Activated CD8-positive, alpha-beta memory T cell treated with anti-CD3 and anti-CD28 coated beads, Interleukin-2, amount 10 ng/mL, durations not matched to agents 7 days and 5 days (primary cell): ENCODE results near the gene RAD51B. TPM values are rescaled to one million over a fixed set of nuclear protein-coding genes. Genes with fewer than 3 reads are reported as not detected.

Experiments
- ATAC-seq: fragments of 150-1000 bp; cut with Tn5 transposase; one replicate; pipeline ENCODE4 v1.10.0; 2021; ENCODE audit warnings: moderate library complexity
- CTCF ChIA-PET: fragments of 350-600 bp; sonication (Branson Sonifier 250); formaldehyde crosslinking; loops from one replicate; lab custom pipeline; 2021; ENCODE audit warnings: antibody characterized with exemption; lab: Charles Lee
- DNase-seq: peaks from one replicate; pipeline ENCODE4 v3.0.0-alpha.2; 2020
- H3K27ac Mint-ChIP-seq: one replicate; pipeline ENCODE4 v1.8.0; 2021; ENCODE audit warnings: mild to moderate bottlenecking, mixed read lengths
- H3K27me3 Mint-ChIP-seq: one replicate; pipeline ENCODE4 v1.8.0; 2021; ENCODE audit warnings: mixed read lengths
- H3K36me3 Mint-ChIP-seq: one replicate; pipeline ENCODE4 v1.8.0; 2021; ENCODE audit warnings: mild to moderate bottlenecking, mixed read lengths
- H3K4me1 Mint-ChIP-seq: one replicate; pipeline ENCODE4 v1.8.0; 2021; ENCODE audit warnings: mixed read lengths
- H3K4me3 Mint-ChIP-seq: one replicate; pipeline ENCODE4 v1.8.0; 2021; ENCODE audit warnings: mild to moderate bottlenecking, moderate library complexity, mixed read lengths
- H3K9me3 Mint-ChIP-seq: one replicate; pipeline ENCODE4 v1.8.0; 2022; ENCODE audit warnings: low read depth, mixed read lengths
- total RNA-seq, 2 experiments: library from RNA; stranded (reverse); gene quantifications; one replicate each; pipeline ENCODE4 v1.2.3, GENCODE V29; 2021

Gene RAD51B
- total RNA-seq, 2 experiments from 2014 or later: 35.3 to 55.5 TPM

DNA sequence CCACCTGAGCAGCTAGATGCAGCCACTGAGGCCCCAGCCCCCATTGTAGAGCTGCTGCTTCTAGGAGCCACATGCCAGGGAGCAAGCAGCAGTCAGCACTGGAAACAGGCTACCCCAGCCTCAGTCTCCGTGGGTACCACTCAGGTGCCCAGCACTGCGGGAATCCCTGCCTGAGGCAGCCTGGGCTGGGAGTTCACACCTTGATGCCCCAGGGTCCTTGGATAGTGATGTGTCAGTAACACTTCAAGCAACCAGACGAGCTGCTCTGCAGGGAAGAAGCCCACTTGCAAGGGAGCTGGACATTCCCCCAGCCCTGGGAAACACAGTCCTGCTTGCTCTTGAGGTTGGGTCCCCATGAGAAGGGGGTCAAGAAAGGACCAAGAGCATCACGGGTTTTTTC lies 882.6 kb downstream of the RAD51B start:
- ATAC-seq (no peak), DNase-seq (no peak)
- Mint-ChIP-seq H3K27ac (no peak overlapping the region), H3K4me3 (no peak overlapping the region), H3K36me3 (peaks cover 6% of the 10 kb centered on the region), H3K27me3 (peaks cover 5% of the 10 kb centered on the region), H3K9me3 (peaks cover 3% of the 10 kb centered on the region), H3K4me1 (no peaks in the 10 kb centered on the region)
- CTCF ChIA-PET: no interaction called here

- H3K27ac Mint-ChIP-seq: no peak overlapping the region
- H3K4me1 Mint-ChIP-seq: no peaks in the 10 kb centered on the region
- H3K36me3 Mint-ChIP-seq: peaks cover 6% of the 10 kb centered on the region
- no peak for ATAC-seq
- no peak for DNase-seq
- H3K4me3 Mint-ChIP-seq: no peak overlapping the region
- CTCF ChIA-PET: no interaction called here
- H3K27me3 Mint-ChIP-seq: peaks cover 5% of the 10 kb centered on the region
- H3K9me3 Mint-ChIP-seq: peaks cover 2% of the 10 kb centered on the region
Observed at GRCh38 chr14:68702578-68702977, 883.0 kb downstream of the RAD51B start.

DNA sequence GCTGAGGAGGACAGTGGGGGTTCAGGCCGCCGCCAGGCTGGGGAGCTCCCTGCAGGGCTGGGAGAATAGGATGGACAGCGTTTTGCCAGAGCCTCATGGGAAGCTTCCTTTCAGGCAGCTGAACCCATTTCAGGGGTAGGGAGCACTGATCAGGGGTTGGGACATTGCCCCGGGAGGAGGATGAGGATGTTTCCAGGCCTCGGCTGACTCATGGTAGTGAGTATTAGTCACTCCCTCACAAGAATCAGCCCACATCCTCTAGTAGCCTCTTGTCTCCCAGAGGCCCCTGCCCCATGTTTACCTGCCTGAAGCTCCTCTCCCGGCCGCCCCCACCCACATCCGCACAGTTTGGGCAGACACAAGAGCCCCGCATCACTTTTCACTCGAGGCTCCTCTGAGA lies 883.5 kb downstream of the RAD51B start:
- ATAC-seq (peak; percentile 42), DNase-seq (no peak)
- H3K4me3 Mint-ChIP-seq: no peak overlapping the region
- H3K9me3 Mint-ChIP-seq: no peaks in the 10 kb centered on the region
- CTCF ChIA-PET: no interaction called here
- no peak overlapping the region for H3K27ac Mint-ChIP-seq
- H3K36me3 Mint-ChIP-seq: peaks cover 5% of the 10 kb centered on the region
- peaks cover 2% of the 10 kb centered on the region for H3K27me3 Mint-ChIP-seq
- H3K4me1 Mint-ChIP-seq: no peaks in the 10 kb centered on the region

DNA sequence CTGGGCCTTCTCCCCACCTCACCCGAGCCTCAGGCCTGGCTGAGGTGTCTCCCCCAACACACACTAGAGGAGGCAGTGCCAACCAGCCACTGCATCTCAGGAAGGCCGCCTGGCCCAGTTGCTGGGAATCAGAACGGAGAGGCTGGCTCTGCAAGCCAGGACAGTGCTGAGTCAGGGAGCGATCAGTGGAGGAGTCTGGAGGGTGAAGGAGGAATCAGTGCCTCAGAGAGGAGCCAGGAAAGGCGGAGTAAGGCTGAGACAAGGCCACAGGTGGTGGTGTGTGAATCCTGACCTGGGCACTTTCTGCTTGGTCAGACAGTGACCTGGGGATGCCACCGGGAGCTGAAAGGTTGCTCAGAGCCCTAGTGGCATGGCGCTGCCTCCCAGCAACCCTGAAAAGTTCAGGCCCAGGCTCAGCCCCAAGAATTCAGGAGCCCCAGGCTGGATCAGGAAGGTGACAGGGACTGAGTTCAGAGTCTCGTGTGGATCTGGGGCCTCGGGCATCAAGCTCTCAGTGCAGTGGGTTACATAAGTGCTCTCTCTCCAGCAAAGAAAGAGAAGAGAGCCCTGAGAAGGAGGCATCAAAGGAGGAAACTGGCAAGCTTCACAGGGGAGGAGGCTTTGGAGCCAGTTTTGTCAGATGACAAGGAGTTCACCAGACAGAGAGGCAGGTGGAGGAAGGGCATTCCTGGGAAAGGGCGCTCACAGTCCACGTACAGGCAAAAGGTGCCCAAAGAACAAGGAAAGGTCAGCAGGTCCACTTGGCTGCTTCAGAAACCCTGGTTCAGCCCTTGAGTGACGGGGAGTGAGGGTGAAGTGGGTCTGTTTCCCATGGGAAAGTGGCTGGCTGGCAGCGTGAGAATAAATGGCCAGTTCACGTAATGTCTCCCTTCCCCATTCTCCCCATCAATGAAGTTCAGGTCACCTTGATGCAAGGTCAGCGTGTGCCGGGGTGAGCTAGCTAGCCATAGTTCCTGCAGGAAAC lies 885.4 kb downstream of the RAD51B start:
- Mint-ChIP-seq H3K27me3 (no peaks in the 10 kb centered on the region), H3K9me3 (no peaks in the 10 kb centered on the region), H3K4me1 (no peaks in the 10 kb centered on the region), H3K27ac (no peak overlapping the region), H3K36me3 (peaks cover under 1% of the 10 kb centered on the region), H3K4me3 (no peak overlapping the region)
- CTCF ChIA-PET: no interaction called here
- DNase-seq (no peak), ATAC-seq (no peak)

DNA sequence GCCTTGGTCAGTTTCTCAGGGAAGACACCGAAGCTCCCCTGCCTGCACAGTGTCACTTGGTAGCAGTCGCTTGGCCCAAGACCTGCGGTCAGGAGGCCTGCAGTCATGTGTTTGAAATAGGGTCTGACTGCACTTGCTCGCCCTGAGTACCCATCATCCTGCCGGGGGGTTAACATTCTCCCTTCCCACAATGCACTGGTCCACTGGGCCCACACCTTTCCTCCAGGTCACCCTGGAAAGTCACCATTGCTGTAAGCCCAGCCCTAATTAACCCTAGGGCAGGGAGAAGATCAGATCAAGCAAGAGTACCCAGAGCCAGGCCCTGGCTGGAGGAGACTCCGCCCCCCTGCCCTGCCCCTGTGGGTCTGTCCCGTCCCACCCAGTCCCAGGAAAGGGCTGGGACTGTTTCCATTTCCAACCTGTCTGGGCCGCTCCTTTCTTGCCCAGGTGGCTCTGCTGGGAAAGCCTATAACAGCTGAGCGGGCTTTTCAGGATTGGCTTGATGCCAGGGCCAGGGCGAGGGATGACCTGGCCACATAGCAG lies 886.2 kb downstream of the RAD51B start:
- H3K27ac Mint-ChIP-seq: no peak overlapping the region
- H3K4me1 Mint-ChIP-seq: no peaks in the 10 kb centered on the region
- DNase-seq (no peak), ATAC-seq (no peak)
- CTCF ChIA-PET: no interaction called here
- H3K27me3 Mint-ChIP-seq: no peaks in the 10 kb centered on the region
- H3K9me3 Mint-ChIP-seq: no peaks in the 10 kb centered on the region
- H3K36me3 Mint-ChIP-seq: no peaks in the 10 kb centered on the region
- H3K4me3 Mint-ChIP-seq: no peak overlapping the region

DNA sequence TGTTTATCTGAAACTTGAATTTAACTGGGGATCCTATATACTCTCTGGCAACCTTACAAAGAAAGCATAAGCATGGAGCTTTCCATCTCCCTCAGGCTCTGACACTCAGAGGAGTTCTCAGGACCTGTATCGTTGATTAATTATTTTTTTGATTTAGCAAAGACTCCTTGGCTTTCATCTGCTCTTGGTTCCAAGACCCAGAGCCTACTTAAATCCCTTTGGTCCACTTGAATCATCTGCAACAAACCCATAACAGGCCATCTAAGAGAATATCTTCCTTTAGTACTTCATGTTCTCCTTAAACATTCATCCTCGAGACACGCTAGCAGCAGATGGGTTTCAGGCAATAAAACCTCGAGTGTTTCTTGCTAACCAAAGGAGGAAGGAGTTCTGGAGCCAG lies 887.9 kb downstream of the RAD51B start:
- CTCF ChIA-PET: no interaction called here
- DNase-seq (no peak), ATAC-seq (no peak)
- H3K36me3 Mint-ChIP-seq: no peaks in the 10 kb centered on the region
- H3K4me3 Mint-ChIP-seq: no peak overlapping the region
- H3K27ac Mint-ChIP-seq: no peak overlapping the region
- no peaks in the 10 kb centered on the region for H3K4me1 Mint-ChIP-seq
- no peaks in the 10 kb centered on the region for H3K27me3 Mint-ChIP-seq
- no peaks in the 10 kb centered on the region for H3K9me3 Mint-ChIP-seq

GRCh38 chr14:68708343-68708742 lies 888.8 kb downstream of the RAD51B start:
- no peaks in the 10 kb centered on the region for H3K9me3 Mint-ChIP-seq
- ATAC-seq (no peak), DNase-seq (no peak)
- no peak overlapping the region for H3K4me3 Mint-ChIP-seq
- CTCF ChIA-PET: no interaction called here
- H3K36me3 Mint-ChIP-seq: no peaks in the 10 kb centered on the region
- H3K27ac Mint-ChIP-seq: no peak overlapping the region
- H3K27me3 Mint-ChIP-seq: no peaks in the 10 kb centered on the region
- H3K4me1 Mint-ChIP-seq: no peaks in the 10 kb centered on the region

DNA sequence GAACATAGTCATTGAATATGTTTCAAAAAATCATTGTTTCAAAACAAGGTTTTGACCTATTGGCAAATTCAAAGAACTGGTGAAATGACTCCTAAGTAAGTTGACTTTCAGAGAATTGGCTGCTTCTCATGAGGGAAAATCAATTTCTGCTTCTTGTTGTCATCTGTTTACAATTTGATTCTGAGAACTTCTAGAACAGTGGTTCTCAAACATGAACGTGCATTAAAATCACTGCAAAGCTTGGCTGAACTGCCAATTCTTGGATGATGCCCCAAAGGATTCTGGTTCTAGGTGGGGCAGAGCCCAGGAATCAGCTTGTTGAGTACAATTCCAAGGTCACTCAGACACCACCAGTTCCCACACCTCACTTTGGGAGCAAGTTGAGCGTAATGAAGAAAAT lies 889.4 kb downstream of the RAD51B start:
- CTCF ChIA-PET: interaction anchor here (1.0 kb wide), 1 partner anchor 79 kb away, joined by 4 read pairs; no protein-coding TSS in a partner anchor
- H3K36me3 Mint-ChIP-seq: no peaks in the 10 kb centered on the region
- ATAC-seq (no peak), DNase-seq (no peak)
- H3K9me3 Mint-ChIP-seq: no peaks in the 10 kb centered on the region
- H3K27ac Mint-ChIP-seq: no peak overlapping the region
- H3K4me3 Mint-ChIP-seq: no peak overlapping the region
- no peaks in the 10 kb centered on the region for H3K27me3 Mint-ChIP-seq
- H3K4me1 Mint-ChIP-seq: no peaks in the 10 kb centered on the region

- H3K4me3 Mint-ChIP-seq: no peak overlapping the region
- H3K27ac Mint-ChIP-seq: no peak overlapping the region
- CTCF ChIA-PET: interaction anchor here (0.9 kb wide), 1 partner anchor 78 kb away, joined by 3 read pairs; no protein-coding TSS in a partner anchor
- no peaks in the 10 kb centered on the region for H3K36me3 Mint-ChIP-seq
- peaks cover 3% of the 10 kb centered on the region for H3K4me1 Mint-ChIP-seq
- no peak for DNase-seq
- no peak for ATAC-seq
- no peaks in the 10 kb centered on the region for H3K27me3 Mint-ChIP-seq
- H3K9me3 Mint-ChIP-seq: no peaks in the 10 kb centered on the region
Observed at GRCh38 chr14:68710776-68711175, 891.2 kb downstream of the RAD51B start.

DNA sequence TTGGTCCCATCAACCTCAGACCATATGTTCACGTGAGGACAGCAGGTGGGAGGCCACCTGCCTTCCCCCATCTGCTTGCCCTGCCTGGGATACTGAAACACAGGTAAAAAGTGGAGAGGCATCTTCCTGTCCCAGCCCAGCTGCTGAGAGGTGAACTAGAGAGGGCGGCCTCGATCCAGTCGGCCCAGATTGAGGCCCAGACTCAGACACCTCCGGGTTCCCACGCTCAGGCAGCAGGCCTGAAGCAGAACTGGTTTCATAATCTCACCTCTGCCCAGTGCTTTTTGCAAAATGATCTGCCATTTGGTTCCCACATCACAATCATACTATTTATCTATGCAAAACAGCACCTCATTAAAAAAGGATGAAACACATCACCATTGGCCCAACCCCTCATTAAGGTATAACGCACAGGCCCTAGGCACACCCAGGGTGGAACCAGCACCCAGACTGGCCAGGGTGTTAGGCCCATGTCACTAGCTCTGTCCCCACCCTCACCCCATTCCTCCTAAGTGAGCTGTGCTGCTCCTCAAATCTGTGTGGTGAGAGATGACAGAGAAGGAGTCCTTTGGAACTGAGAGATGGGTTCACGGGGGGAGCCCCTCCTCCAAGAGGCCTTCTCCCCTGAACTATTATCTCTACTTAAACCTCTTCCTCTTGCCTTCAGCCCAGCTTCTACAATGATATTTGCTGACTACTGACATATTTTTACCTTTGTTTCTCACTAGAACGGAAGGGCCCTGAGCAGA lies 892.2 kb downstream of the RAD51B start:
- DNase-seq (no peak), ATAC-seq (no peak)
- no peaks in the 10 kb centered on the region for H3K36me3 Mint-ChIP-seq
- CTCF ChIA-PET: interaction anchor here (0.7 kb wide), 1 partner anchor 97 kb away, joined by 3 read pairs; no protein-coding TSS in a partner anchor
- peaks cover 3% of the 10 kb centered on the region for H3K4me1 Mint-ChIP-seq
- H3K4me3 Mint-ChIP-seq: no peak overlapping the region
- no peak overlapping the region for H3K27ac Mint-ChIP-seq
- no peaks in the 10 kb centered on the region for H3K9me3 Mint-ChIP-seq
- no peaks in the 10 kb centered on the region for H3K27me3 Mint-ChIP-seq

GRCh38 chr14:68712703-68713370 lies 893.3 kb downstream of the RAD51B start:
- no peak overlapping the region for H3K27ac Mint-ChIP-seq
- H3K27me3 Mint-ChIP-seq: no peaks in the 10 kb centered on the region
- CTCF ChIA-PET: interaction anchor here (1.0 kb wide), 1 partner anchor 15 kb away, joined by 3 read pairs; no protein-coding TSS in a partner anchor
- no peaks in the 10 kb centered on the region for H3K9me3 Mint-ChIP-seq
- H3K4me3 Mint-ChIP-seq: no peak overlapping the region
- H3K4me1 Mint-ChIP-seq: peaks cover 3% of the 10 kb centered on the region
- no peak for ATAC-seq
- no peaks in the 10 kb centered on the region for H3K36me3 Mint-ChIP-seq
- no peak for DNase-seq

DNA sequence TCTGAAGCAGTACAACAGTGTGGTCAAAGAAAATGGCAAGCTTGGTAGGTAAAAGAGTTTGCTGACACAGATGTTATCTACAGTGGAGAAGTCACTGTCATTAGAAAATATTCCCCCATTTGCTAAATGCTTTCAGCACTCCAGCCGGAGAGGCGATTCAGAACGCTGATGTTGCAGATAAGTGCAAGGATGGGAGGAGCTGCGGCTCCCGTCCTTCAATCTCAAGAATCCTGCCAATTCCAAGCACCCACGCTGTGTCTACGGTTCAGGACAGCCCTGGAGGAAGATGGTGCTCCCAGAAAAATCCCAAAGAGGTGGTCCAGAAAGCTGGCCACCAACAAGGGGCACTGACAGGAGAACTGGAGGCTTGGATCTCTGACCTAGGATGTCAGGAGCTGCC lies 894.2 kb downstream of the RAD51B start:
- no peaks in the 10 kb centered on the region for H3K27me3 Mint-ChIP-seq
- no peak overlapping the region for H3K27ac Mint-ChIP-seq
- CTCF ChIA-PET: interaction anchor here (1.0 kb wide), 1 partner anchor 14 kb away, joined by 3 read pairs; no protein-coding TSS in a partner anchor
- no peaks in the 10 kb centered on the region for H3K9me3 Mint-ChIP-seq
- no peaks in the 10 kb centered on the region for H3K36me3 Mint-ChIP-seq
- ATAC-seq (no peak), DNase-seq (no peak)
- peaks cover 3% of the 10 kb centered on the region for H3K4me1 Mint-ChIP-seq
- no peak overlapping the region for H3K4me3 Mint-ChIP-seq
